HepG2 (cell line): ENCODE results near the gene ZBTB46. TPM values are rescaled to one million over a fixed set of nuclear protein-coding genes. Genes with fewer than 3 reads are reported as not detected.

Source experiments
- AGO2 ChIP-seq: fragments of 200-400 bp; formaldehyde crosslinking; optimal IDR thresholded peaks from 2 replicates; pipeline ENCODE3; 2017; ENCODE audit warnings: mild to moderate bottlenecking, low read depth, low read length, moderate library complexity
- DR1 ChIP-seq: sonication (generic); formaldehyde crosslinking; IDR thresholded peaks from 2 replicates; pipeline ENCODE4 v1.8.0; 2021; ENCODE audit warnings: mild to moderate bottlenecking, missing genetic modification reagents, inconsistent platforms
- ERF ChIP-seq: IDR thresholded peaks from 2 replicates; pipeline ENCODE4 v1.6.1; 2018; ENCODE audit warnings: missing biosample characterization, missing genetic modification reagents
- FLYWCH1 ChIP-seq: sonication (generic); formaldehyde crosslinking; IDR thresholded peaks from 2 replicates; pipeline ENCODE4 v1.8.1; 2023; ENCODE audit warnings: mild to moderate bottlenecking, missing genetic modification reagents
- HHEX ChIP-seq: IDR thresholded peaks from 2 replicates; pipeline ENCODE4 v1.6.1; 2016; ENCODE audit warnings: control low read depth
- HNRNPH1 ChIP-seq: fragments of 200-400 bp; formaldehyde crosslinking; optimal IDR thresholded peaks from 2 replicates; pipeline ENCODE3; 2017; ENCODE audit warnings: mild to moderate bottlenecking, low read depth, low read length
- HOXA3 ChIP-seq: sonication (generic); formaldehyde crosslinking; IDR thresholded peaks from 2 replicates; pipeline ENCODE4 v1.5.0; 2020; ENCODE audit warnings: missing genetic modification reagents
- MEF2D ChIP-seq: sonication (generic); formaldehyde crosslinking; IDR thresholded peaks from 2 replicates; pipeline ENCODE4 v1.5.1; 2020; ENCODE audit warnings: mild to moderate bottlenecking, missing genetic modification reagents
- NR1H2 ChIP-seq: sonication (generic); formaldehyde crosslinking; IDR thresholded peaks from 2 replicates; pipeline ENCODE4 v1.8.1; 2022; ENCODE audit warnings: low read depth, missing genetic modification reagents, borderline replicate concordance
- PHF20 ChIP-seq: sonication (generic); formaldehyde crosslinking; IDR thresholded peaks from 2 replicates; pipeline ENCODE4 v1.5.0; 2020; ENCODE audit warnings: mild to moderate bottlenecking, missing genetic modification reagents
- PRPF4 ChIP-seq: fragments of 200-400 bp; formaldehyde crosslinking; IDR thresholded peaks from 2 replicates; pipeline ENCODE4 v1.6.1; 2016; ENCODE audit warnings: low read length, low read depth; ENCODE audit not compliant: poor library complexity, severe bottlenecking
- RAD21 ChIP-seq: fragments of 450-650 bp; formaldehyde crosslinking; IDR thresholded peaks from 2 replicates; pipeline ENCODE4 v1.5.0; 2020; ENCODE audit warnings: mild to moderate bottlenecking
- RFXANK ChIP-seq: IDR thresholded peaks from 2 replicates; pipeline ENCODE4 v1.6.1; 2016
- SMAD9 ChIP-seq: sonication (generic); formaldehyde crosslinking; IDR thresholded peaks from 2 replicates; pipeline ENCODE4 v1.5.1; 2020; ENCODE audit warnings: mild to moderate bottlenecking, missing genetic modification reagents
- SP4 ChIP-seq: sonication (generic); formaldehyde crosslinking; IDR thresholded peaks from 2 replicates; pipeline ENCODE4 v1.8.1; 2023; ENCODE audit warnings: mild to moderate bottlenecking, missing genetic modification reagents
- SP5 ChIP-seq: IDR thresholded peaks from 2 replicates; pipeline ENCODE4 v1.6.1; 2016; ENCODE audit warnings: low read depth, borderline replicate concordance
- TRIM24 ChIP-seq: sonication (generic); formaldehyde crosslinking; IDR thresholded peaks from 2 replicates; pipeline ENCODE4 v1.8.0; 2022; ENCODE audit warnings: mild to moderate bottlenecking, missing genetic modification reagents
- ZBTB3 ChIP-seq: sonication (generic); formaldehyde crosslinking; IDR thresholded peaks from 2 replicates; pipeline ENCODE4 v1.4.0; 2020; ENCODE audit warnings: low read depth, mild to moderate bottlenecking, moderate library complexity, missing genetic modification reagents, borderline replicate concordance
- ZC3H13 ChIP-seq: sonication (generic); formaldehyde crosslinking; IDR thresholded peaks from 2 replicates; pipeline ENCODE4 v1.8.1; 2023; ENCODE audit warnings: mild to moderate bottlenecking, missing genetic modification reagents, moderate library complexity
- ZFP1 ChIP-seq: IDR thresholded peaks from 2 replicates; pipeline ENCODE4 v1.6.1; 2016
- ZFP36 ChIP-seq: fragments of 150-350 bp; IDR thresholded peaks from 2 replicates; pipeline ENCODE4 v1.6.1; 2018; ENCODE audit warnings: borderline replicate concordance, low read length, low read depth; ENCODE audit not compliant: partially characterized antibody
- ZNF124 ChIP-seq: sonication (generic); formaldehyde crosslinking; IDR thresholded peaks from 2 replicates; pipeline ENCODE4 v1.4.0; 2020; ENCODE audit warnings: missing genetic modification reagents
- ZNF282 ChIP-seq: fragments of 450-650 bp; IDR thresholded peaks from 2 replicates; pipeline ENCODE4 v1.6.1; 2018; ENCODE audit not compliant: partially characterized antibody
- ZNF331 ChIP-seq: sonication (generic); formaldehyde crosslinking; IDR thresholded peaks from 2 replicates; pipeline ENCODE4 v1.4.0; 2020; ENCODE audit warnings: missing genetic modification reagents
- ZNF33A ChIP-seq: sonication (generic); formaldehyde crosslinking; IDR thresholded peaks from 2 replicates; pipeline ENCODE4 v1.5.1; 2020; ENCODE audit warnings: missing genetic modification reagents, mild to moderate bottlenecking, moderate library complexity, borderline replicate concordance
- ZNF383 ChIP-seq: sonication (generic); formaldehyde crosslinking; IDR thresholded peaks from 2 replicates; pipeline ENCODE4 v1.4.0; 2020; ENCODE audit warnings: missing genetic modification reagents, mild to moderate bottlenecking, borderline replicate concordance
- ZNF549 ChIP-seq: sonication (generic); formaldehyde crosslinking; IDR thresholded peaks from 2 replicates; pipeline ENCODE4 v1.5.0; 2020; ENCODE audit warnings: missing genetic modification reagents
- ZNF589 ChIP-seq: sonication (generic); formaldehyde crosslinking; conservative IDR thresholded peaks from 2 replicates; pipeline ENCODE4 v1.8.0; 2022; ENCODE audit warnings: mild to moderate bottlenecking, moderate library complexity, missing genetic modification reagents
- ZNF616 ChIP-seq: sonication (generic); formaldehyde crosslinking; IDR thresholded peaks from 2 replicates; pipeline ENCODE4 v1.5.0; 2020; ENCODE audit warnings: low read depth, mild to moderate bottlenecking, missing genetic modification reagents
- ZNF746 ChIP-seq: sonication (generic); formaldehyde crosslinking; IDR thresholded peaks from 2 replicates; pipeline ENCODE4 v1.8.0; 2022; ENCODE audit warnings: mild to moderate bottlenecking, missing genetic modification reagents
- polyA plus RNA-seq, 8 experiments: library from polyadenylated mRNA; depleted of rRNA in 3 of 8; stranded (reverse) in 7 of 8; unstranded in 1 of 8; fragments of >200 nt; fragmentation: Illumina TruSeq in 4 of 8; extraction: Trizol in 4 of 8; gene quantifications; 2 replicates each; pipeline versions ENCODE4 v1.2.1 to v1.2.3, GENCODE V29; 2011 to 2016; ENCODE audit warnings: low read depth in 4 of 8, missing spikeins in 1 of 8, mixed read lengths in 1 of 8; ENCODE audit not compliant: insufficient read depth in 1 of 8
- total RNA-seq, 5 experiments: library from RNA; depleted of rRNA; stranded (reverse); fragments of >200 nt; fragmentation: Illumina TruSeq; extraction: Trizol; gene quantifications; 2 replicates each; pipeline ENCODE4 v1.2.3, GENCODE V29; 2016; ENCODE audit warnings: low read depth in 1 of 5
- TF ChIP-seq, protein P1 (sequence below): sonication (generic); formaldehyde crosslinking; IDR thresholded peaks from 2 replicates; pipeline ENCODE4 v1.4.0; 2020; ENCODE audit warnings: mild to moderate bottlenecking, missing genetic modification reagents
- TF ChIP-seq, protein P2 (sequence below): sonication (generic); formaldehyde crosslinking; IDR thresholded peaks from 2 replicates; pipeline ENCODE4 v1.5.0; 2020; ENCODE audit warnings: missing genetic modification reagents

Gene ZBTB46
- total and polyA plus RNA-seq, 2 of the 13 experiments (the other 11 are each of a cell fraction or from before 2014, with no cell fraction given): 1.6 to 13.5 TPM

DNA sequence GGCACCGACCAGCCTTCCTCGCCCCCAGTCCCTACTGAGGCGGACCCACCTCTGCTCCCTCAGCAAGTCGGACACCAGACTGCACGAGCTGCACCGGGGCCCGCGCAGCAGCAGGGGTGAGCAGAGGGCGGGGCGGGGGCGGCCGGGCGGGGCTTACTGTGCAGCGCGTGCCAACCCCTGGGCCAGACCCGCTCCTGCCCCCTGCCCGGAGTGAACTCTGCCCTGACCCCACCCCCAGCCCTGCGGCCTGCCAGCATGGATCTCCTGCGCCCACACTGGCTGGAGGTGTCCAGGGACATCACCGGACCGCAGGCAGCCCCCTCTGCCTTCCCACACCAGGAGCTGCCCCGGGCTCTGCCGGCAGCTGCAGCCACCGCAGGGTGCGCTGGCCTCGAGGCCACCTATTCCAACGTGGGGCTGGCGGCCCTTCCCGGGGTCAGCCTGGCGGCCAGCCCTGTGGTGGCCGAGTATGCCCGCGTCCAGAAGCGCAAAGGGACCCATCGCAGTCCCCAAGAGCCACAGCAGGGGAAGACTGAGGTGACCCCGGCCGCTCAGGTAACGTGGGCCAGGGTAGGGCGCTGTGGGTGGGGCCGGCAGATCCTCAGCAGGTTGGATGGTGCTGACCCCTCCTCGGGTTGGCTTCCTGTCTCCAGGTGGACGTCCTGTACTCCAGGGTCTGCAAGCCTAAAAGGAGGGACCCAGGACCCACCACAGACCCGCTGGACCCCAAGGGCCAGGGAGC, 92.9 kb downstream of the ZBTB46 start (continued):
- TF ChIP-seq ZNF282: peak; percentile 98
- peak; percentile 89 for TF ChIP-seq SP5
- TF ChIP-seq, protein P1, sequence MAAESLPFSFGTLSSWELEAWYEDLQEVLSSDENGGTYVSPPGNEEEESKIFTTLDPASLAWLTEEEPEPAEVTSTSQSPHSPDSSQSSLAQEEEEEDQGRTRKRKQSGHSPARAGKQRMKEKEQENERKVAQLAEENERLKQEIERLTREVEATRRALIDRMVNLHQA: no peak
- TF ChIP-seq, protein P2, sequence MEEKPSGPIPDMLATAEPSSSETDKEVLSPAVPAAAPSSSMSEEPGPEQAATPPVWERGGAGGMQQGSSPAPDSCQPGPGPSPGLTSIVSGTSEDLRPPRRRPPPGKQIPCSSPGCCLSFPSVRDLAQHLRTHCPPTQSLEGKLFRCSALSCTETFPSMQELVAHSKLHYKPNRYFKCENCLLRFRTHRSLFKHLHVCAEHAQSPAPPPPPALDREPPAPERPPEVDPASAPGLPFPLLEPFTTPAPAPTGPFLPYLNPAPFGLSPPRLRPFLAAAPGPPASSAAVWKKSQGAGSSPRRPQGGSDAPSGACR: peak; percentile 45
- TF ChIP-seq HOXA3 (CRISPR knock-in tag): peak; percentile 82
- TF ChIP-seq SMAD9 (CRISPR knock-in tag): no peak; the same call in 1 of the 2 replicates
- TF ChIP-seq HHEX (CRISPR knock-in tag): peak; percentile 11; the same call in 1 of the 2 replicates
- TF ChIP-seq ZNF124 (CRISPR knock-in tag): no peak
- no peak; the same call in 1 of the 2 replicates for TF ChIP-seq SP4 (CRISPR knock-in tag)
- no peak for TF ChIP-seq PRPF4
- peak; percentile 99 for TF ChIP-seq AGO2
- TF ChIP-seq FLYWCH1 (CRISPR knock-in tag): no peak
- 0 out of 2 replicates have a peak, but pooled peaks have one; percentile 11 for TF ChIP-seq ZNF549 (CRISPR knock-in tag)
- peak; percentile 97 for TF ChIP-seq ZNF589 (CRISPR knock-in tag)
- peak; percentile 71; the same call in 1 of the 2 replicates for TF ChIP-seq NR1H2
- peak; percentile 83; the same call in 1 of the 2 replicates for TF ChIP-seq ZBTB3 (CRISPR knock-in tag)
- TF ChIP-seq PHF20 (CRISPR knock-in tag): peak; percentile 48; the same call in 1 of the 2 replicates
- TF ChIP-seq TRIM24 (CRISPR knock-in tag): no peak
- peak; percentile 77 for TF ChIP-seq RAD21 (CRISPR knock-in tag)
- TF ChIP-seq ZNF331 (CRISPR knock-in tag): peak; percentile 79; the same call in 1 of the 2 replicates
- TF ChIP-seq ZFP36: no peak
- TF ChIP-seq MEF2D: peak; percentile 87
- no peak for TF ChIP-seq ZNF33A (CRISPR knock-in tag)
- no peak for TF ChIP-seq HNRNPH1
- peak; percentile 54; the same call in 1 of the 2 replicates for TF ChIP-seq ERF
- peak; percentile 79 for TF ChIP-seq DR1 (CRISPR knock-in tag)
- TF ChIP-seq ZNF746 (CRISPR knock-in tag): peak; percentile 94
- 0 out of 2 replicates have a peak, but pooled peaks have one; percentile 68 for TF ChIP-seq ZNF383
- TF ChIP-seq ZNF616 (CRISPR knock-in tag): peak; percentile 63
- TF ChIP-seq ZC3H13 (CRISPR knock-in tag): peak; percentile 95
- TF ChIP-seq ZFP1: peak; percentile 67; the same call in 1 of the 2 replicates
- TF ChIP-seq RFXANK (CRISPR knock-in tag): no peak
